Esophagus squamous epithelium (tissue), 5 donors: Measurements from ENCODE around the gene RCAN2. TPM values are rescaled to one million over a fixed set of nuclear protein-coding genes. Genes with fewer than 3 reads are reported as not detected.

Experiments used
- DNase-seq: peaks from one replicate; lab custom pipeline; 2025; lab: John Stamatoyannopoulos, UW
- H3K27ac ChIP-seq, 4 donors: fragments of 200-600 bp; sonication (generic); one replicate each; pipeline ENCODE4 v1.5.1; 2016 to 2019; ENCODE audit warnings: mild to moderate bottlenecking in 1 of 4
- H3K27me3 ChIP-seq, 4 donors: fragments of 200-600 bp; sonication (generic); 1 replicate in 3 of 4; 2 replicates in 1 of 4; pipeline versions ENCODE4 v1.5.1 to v1.6.0; 2017 to 2021; ENCODE audit warnings: antibody characterized with exemption in 1 of 4
- H3K36me3 ChIP-seq, 3 donors: fragments of 200-600 bp; sonication (generic); one replicate each; pipeline ENCODE4 v1.5.1; 2016 to 2019
- H3K4me1 ChIP-seq, 3 donors: fragments of 200-600 bp; sonication (generic); one replicate each; pipeline ENCODE4 v1.5.1; 2017 to 2019
- H3K4me3 ChIP-seq, 4 donors: fragments of 200-600 bp; sonication (generic); 1 replicate in 3 of 4; 2 replicates in 1 of 4; pipeline ENCODE4 v1.5.1; 2016 to 2019; ENCODE audit warnings: mild to moderate bottlenecking in 2 of 4, moderate library complexity in 1 of 4
- H3K9me3 ChIP-seq, 3 donors: fragments of 200-600 bp; sonication (generic); one replicate each; pipeline ENCODE4 v1.5.1; 2016 to 2019
- CTCF ChIP-seq, 6 experiments: fragments of 450-650 bp in 4 of 6; fragments of 200-600 bp in 2 of 6; sonication (generic) in 2 of 6; IDR thresholded peaks; one replicate each; pipeline ENCODE4 v1.5.1; 2016 to 2019; ENCODE audit warnings: antibody characterized with exemption in 6 of 6, mild to moderate bottlenecking in 4 of 6, moderate library complexity in 4 of 6
- POLR2A ChIP-seq, 4 donors: fragments of 450-650 bp; IDR thresholded peaks; one replicate each; pipeline ENCODE4 v1.6.1; 2017; ENCODE audit warnings: antibody characterized with exemption in 4 of 4, mild to moderate bottlenecking in 4 of 4, moderate library complexity in 3 of 4
- WGBS, 2 donors: methylation state at CpG; one replicate each; pipeline ENCODE4 v1.1.5; 2018; 5-methylcytosine and 5-hydroxymethylcytosine counted together
- intact Hi-C: fragments of 100-400 bp; cut with DNase I; formaldehyde crosslinking; loops from one replicate; pipeline ENCODE4 v1.15.0; 2022
- total RNA-seq, 4 donors: library from RNA; depleted of rRNA; stranded (reverse); fragments of >200 nt; gene quantifications; one replicate each; pipeline ENCODE4 v1.1.0, GENCODE V29; 2016
- donor health status: DM: yes; HTN: yes; CAD: no.

The RCAN2 gene
- total RNA-seq, 4 donors from 2014 or later: 1.4 to 12.4 (median 4.0) TPM

- Histone ChIP-seq H3K4me1 (peaks cover 0 to 20% (median 0%) of the 10 kb centered on the region in 3 donors), H3K27me3 (no peaks in the 10 kb centered on the region), H3K27ac (no peak overlapping the region), H3K9me3 (no peaks in the 10 kb centered on the region), H3K4me3 (no peak overlapping the region), H3K36me3 (no peaks in the 10 kb centered on the region)
- DNase-seq: no peak
- no peak for TF ChIP-seq POLR2A (IDR thresholded peaks at IDR 0.05)
- WGBS, 2 donors: 33 to 35% methylated on average over 4 of the region's 4 CpGs
- intact Hi-C loops: no loop called here
Measured at GRCh38 chr6:46323312-46323965, 167.8 kb downstream of the RCAN2 start.

DNA sequence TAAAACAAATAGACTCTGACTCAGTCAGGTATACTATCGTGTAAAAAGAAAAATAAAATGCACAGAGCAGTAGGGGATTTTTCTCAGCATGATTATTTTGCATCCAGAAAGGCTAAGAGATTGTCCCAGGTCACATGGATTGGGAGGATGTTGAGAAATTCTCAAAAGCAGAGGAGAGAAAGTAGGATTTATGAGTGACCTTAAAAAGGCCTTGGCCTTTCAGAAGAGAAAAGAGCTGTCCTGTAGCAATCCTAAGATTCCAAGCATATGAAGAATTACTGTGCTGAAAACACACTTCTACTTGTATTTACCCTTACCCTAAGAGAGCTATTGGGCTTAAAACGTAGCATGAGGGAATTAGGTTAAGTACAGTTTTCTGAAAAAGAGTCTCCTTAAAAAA lies 170.7 kb downstream of the RCAN2 start:
- Histone ChIP-seq H3K4me1 (peaks cover 0 to 13% (median 0%) of the 10 kb centered on the region in 3 donors), H3K36me3 (no peaks in the 10 kb centered on the region), H3K4me3 (no peak overlapping the region), H3K9me3 (no peaks in the 10 kb centered on the region), H3K27me3 (no peaks in the 10 kb centered on the region), H3K27ac (no peak overlapping the region)
- WGBS, 2 donors: 49 to 53% methylated on average over 2 of the region's 2 CpGs
- no peak for DNase-seq
- TF ChIP-seq CTCF (IDR thresholded peaks at IDR 0.05) (no peak), POLR2A (IDR thresholded peaks at IDR 0.05) (no peak)
- intact Hi-C loops: no loop called here

DNA sequence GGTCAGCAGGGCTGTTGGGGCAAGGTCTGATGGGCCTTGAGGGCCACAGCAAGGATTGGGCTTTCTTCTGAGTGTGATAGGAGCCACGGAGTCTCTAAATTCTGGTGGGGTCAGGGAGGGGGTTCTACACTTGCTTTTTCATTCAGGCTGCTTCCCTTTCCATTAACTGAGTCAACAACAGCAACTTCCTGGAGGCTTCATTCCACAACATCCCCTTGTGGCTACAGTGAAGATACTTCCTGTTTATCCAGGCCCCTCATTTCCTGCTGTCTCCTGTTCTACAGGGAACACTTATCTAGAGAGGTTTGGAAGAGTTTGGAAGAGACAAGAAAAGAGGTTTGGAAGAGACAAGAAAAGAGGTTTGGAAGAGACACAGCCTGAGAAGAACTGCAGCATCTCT lies 175.7 kb downstream of the RCAN2 start:
- Histone ChIP-seq H3K9me3 (no peaks in the 10 kb centered on the region), H3K36me3 (no peaks in the 10 kb centered on the region), H3K27ac (no peak overlapping the region), H3K4me3 (no peak overlapping the region), H3K27me3 (no peaks in the 10 kb centered on the region), H3K4me1 (no peaks in the 10 kb centered on the region)
- DNase-seq: no peak
- intact Hi-C loops: no loop called here
- no peak for TF ChIP-seq POLR2A (IDR thresholded peaks at IDR 0.05)
- TF ChIP-seq CTCF (IDR thresholded peaks at IDR 0.05): no peak
- WGBS, 2 donors: 54 to 65% methylated on average over 1 of the region's 1 CpG

- Histone ChIP-seq H3K27ac (no peak overlapping the region), H3K4me3 (no peak overlapping the region), H3K36me3 (no peaks in the 10 kb centered on the region), H3K9me3 (no peaks in the 10 kb centered on the region), H3K27me3 (no peaks in the 10 kb centered on the region), H3K4me1 (no peaks in the 10 kb centered on the region)
- intact Hi-C loops: no loop called here
- WGBS, 2 donors: 75 to 81% methylated on average over 3 of the region's 3 CpGs
- DNase-seq: no peak
- no peak for TF ChIP-seq CTCF (IDR thresholded peaks at IDR 0.05)
- no peak for TF ChIP-seq POLR2A (IDR thresholded peaks at IDR 0.05)
Measured at GRCh38 chr6:46312654-46313053, 178.6 kb downstream of the RCAN2 start.

GRCh38 chr6:46310196-46310595 lies 181.1 kb downstream of the RCAN2 start:
- Histone ChIP-seq H3K9me3 (no peaks in the 10 kb centered on the region), H3K27me3 (no peaks in the 10 kb centered on the region), H3K4me1 (no peaks in the 10 kb centered on the region), H3K27ac (no peak overlapping the region), H3K36me3 (no peaks in the 10 kb centered on the region), H3K4me3 (no peak overlapping the region)
- DNase-seq: no peak
- 41 to 58% methylated on average over 1 of the region's 1 CpG for WGBS, 2 donors
- TF ChIP-seq POLR2A (IDR thresholded peaks at IDR 0.05): no peak
- TF ChIP-seq CTCF (IDR thresholded peaks at IDR 0.05): no peak
- intact Hi-C loops: no loop called here
